Activated gamma-delta T cell treated with Interleukin-2 at 50 U/mL for 16 hours (primary cell): ENCODE measurements around the gene NFKB2.

ENCODE experiments used
- DNase-seq: peaks from one replicate; pipeline ENCODE4 v3.0.0-alpha.2; 2020

The NFKB2 gene

DNA sequence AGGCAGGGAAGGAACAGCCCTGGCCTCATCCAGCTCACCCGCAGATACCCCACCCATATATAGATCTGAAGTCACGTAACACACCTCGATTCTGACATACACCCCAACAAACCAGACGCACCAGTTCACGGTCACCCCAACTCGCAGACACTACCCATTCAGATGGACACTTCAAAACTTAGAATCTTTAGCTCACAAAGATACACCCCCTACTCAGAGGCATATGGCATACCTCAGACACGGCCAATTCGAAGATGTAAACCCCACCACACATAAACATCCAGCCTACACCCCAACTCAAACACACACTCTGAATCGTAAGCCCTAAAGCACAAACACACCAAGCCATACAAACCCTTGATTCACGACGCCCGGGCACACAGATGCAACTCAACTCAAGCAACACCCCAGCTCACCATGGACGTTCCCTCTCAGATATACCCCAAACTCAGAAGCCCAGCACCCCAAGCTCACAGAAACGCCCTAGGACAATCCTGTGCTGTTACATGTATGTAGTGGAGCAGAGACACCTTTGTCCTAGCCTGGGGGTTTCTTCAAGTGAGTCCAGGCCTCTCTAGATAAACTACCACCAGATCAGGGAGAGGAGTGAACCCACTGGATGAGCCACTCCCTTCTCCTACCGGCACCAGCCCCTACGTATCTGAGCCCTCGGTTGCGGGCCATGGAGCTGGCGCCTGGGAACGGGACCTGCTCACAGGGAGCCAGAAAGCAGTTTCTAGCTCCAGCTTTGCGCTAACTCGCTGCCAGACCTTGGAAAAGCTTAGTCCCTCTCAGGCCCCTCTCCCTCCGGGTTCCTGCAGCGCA, 14.3 kb downstream of the NFKB2 start:
- no peak for DNase-seq

DNA sequence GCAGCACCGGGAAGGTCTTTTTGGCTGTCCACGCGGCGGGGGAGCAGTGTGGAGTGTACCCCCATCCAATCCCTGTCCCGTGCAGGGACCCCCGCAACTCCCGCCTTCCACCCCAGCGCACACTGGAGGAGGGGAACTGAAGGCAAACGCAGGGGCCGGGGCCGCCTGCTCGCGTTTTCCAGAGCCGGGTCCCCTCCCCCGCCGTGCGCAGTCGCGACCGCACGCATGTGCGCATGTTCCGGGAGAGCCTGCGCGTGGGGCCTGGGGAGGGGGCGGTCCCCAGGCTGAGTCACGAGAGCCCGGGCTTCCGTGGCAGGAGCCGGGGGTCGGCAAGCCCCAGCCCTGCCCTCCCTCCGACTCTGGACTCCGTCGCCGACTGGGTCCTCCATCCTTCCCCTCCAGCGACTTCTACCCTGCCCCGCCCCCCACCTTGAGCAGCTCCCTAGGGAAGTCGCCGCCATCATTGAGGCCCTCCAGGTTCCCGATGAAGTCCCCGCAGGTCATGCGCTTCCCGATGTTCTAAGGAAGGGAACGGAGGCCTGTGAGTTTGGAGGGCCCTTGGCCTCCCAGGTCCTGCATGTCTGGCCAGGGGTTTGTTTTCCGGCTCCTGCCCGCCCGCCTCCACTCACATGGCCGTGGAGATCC, 15.0 kb downstream of the NFKB2 start:
- no peak for DNase-seq

DNA sequence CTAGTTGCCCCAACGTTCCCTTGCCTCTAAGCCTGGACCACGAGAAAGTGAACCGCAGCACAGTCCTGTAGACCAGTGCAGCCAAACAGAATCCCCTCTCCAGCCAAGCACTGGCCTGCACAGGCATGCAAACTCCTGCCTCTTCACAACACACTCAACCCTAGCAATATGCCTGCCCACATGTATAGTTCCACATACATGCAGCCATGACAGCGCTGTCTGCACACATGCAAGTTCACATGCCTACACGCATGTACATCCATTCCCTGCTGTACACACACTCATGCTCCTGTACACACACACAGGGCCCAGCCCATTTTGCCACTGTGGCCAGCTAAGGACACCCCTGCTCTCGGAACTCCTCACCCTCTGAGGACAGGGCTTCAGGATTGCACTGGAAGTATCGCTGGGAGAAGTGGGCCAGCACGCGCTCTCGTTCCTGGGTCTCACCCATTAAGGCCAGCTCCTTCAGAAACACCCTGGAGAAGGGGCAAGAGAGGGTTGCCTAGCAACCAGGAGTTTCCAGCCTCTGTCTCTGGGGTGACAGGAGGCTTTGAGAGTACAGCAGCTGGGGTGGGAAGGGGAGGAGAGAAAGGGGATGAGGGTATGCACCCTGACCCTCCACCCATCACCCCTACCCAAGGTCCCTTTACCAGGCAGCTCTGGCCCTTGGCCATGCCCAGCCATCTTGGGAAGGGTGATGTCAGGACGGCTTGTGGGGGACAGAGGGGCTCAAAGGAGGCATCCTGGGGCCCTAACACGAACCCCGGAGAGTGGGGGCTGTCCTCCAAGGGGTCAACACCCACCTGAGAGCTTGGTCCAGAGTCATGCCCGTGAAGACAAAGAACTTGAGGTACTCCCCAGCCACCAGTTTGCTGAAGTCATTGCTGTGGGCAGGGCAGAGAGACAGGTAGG, 16.1 kb downstream of the NFKB2 start:
- DNase-seq, result no peak

DNA sequence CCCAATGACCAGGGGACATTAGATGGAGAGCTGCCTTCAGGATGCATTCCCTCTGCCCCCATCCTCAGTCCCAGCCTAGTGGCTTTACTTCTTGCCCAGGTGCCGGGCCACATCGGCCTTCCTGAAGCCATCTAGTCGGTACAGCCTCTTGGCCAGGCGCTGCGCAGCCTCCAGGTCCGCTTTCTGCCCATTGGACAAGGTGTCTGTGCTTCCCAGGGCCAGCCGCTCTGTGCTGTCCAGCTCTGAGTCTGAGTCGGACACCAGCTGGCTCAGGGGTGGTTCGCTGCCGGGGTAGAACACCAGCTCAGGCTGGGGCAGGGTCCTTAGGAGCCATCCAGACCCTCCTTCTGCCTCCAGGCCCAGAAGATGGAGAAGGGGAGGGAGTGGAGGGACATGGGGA, 16.8 kb downstream of the NFKB2 start:
- no peak for DNase-seq

DNA sequence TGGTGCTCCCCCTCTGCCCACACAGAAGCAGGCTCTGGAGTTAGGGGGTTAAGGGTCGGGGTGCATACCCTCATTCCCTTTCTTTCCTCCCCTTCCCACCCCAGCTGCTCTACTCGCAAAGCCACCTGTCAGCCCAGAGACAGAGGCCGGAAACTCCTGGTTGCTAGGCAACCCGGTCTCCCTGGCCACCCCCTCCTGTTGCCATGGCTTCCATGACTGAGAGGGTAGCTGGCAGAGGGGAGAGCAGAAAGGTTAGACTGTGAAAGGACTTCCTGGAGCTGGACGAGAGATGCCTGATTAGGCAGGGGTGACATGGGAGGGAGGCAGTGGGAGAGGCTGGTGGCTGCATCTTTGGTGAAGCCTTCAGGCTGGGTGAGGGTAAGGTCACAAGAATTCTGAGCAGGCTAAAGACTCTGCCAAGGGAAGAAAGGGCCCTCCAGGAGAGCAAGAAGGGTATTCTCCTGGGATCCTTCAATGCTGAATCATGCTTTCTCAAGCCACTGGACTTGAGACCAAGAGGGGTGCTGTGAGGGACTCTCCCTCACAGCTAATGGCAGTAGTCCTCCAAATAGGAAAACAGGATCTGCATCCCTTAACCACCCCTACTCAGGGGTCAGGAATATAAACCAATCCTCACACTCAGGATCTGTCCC, 17.7 kb downstream of the NFKB2 start:
- no peak for DNase-seq

DNA sequence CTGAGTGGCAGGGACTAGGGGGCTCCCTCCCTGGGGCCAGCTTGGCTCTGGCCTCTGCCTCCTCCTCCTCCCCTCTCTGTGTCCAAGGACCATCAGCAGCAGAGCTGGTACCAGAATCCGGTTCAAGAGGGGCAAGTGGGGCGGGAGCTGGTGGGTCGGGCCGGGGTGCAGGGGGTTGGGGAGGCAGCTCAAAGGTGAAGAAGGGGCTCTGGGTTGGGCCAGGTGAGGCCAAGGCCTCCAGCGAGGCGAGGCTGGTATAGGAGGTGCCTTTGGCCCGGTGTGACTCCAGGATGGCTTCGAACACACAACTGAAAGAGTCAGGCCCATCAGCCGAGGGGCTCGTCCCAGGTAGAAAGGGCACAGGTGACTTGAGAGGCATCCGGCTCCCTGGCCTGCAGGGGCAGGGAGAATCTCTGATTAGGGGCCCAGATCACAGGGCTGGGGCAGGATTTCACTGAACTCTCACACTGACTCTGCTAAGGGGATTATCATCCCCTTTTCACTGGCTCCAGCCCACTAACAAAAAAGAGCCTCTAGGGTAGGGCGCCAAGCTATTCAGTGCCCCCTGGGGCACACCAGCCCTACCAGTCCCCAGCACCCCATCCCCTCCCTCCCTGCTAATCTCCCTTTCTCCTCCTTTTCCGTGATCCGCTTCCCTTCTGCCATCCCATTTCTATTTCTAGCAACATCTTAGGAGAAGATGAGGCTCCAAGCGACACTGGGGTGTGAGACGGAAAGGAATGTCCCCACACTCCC, 18.5 kb downstream of the NFKB2 start:
- DNase-seq, result no peak

DNA sequence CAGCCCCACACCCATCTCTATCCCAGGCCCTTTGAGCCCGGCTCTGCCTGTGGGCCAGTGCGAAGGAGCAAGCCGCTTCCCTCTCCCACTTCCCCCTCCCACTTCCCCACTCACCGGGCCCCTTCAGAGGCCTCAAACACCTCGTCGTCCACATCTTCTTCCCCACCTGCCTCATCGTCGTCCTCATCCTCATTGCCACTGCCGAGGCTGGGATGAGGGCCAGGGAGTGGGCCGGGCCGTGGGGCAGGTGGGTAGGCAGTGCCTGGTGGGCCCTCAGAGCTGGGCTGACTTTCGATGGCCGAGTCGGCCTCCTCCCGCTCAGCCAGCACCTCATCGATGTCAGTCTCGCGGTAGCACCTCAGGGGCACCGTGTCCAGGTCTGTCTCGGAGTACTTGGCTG, 19.2 kb downstream of the NFKB2 start:
- DNase-seq, result no peak

DNA sequence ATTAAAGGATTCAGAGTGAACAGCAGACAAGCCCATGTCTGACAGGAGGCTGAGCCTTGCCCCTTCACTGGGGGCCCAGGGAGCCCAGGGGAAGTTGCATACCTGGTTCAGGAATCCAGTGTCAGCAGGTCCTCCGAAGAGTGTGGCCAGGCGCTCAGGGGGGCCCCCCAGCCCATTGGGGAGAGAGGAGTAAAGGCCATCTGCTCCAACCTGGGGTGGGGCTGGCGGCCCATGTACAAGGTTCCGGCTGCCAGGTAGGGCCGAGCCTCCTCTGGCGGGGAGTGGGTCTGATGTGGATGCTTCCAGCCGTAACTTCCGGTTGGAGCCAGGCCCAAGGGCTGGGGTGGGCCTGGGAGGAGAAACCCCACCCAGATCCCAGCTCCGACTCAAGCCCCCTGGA, 20.8 kb downstream of the NFKB2 start:
- no peak for DNase-seq

DNA sequence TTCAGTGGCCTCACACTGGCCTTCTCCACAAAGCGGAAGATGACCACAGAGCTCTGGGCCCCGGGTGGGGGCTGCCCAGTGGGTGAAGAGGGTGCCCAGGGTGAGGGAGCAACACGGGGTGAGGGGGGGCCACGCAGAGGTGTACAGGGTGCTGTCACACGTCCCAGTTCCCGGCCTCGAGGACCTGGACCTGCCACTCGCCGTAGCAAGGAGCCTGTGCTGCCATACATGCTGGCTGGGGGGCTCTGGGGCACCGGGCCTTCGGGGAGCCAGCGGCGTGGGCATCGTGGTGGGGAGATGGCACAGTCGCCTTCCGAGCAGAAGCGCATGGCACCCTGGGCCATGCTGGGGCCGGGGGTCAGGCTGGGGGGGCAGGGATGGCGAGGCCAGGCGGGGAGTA, 21.2 kb downstream of the NFKB2 start:
- DNase-seq, result no peak

DNA sequence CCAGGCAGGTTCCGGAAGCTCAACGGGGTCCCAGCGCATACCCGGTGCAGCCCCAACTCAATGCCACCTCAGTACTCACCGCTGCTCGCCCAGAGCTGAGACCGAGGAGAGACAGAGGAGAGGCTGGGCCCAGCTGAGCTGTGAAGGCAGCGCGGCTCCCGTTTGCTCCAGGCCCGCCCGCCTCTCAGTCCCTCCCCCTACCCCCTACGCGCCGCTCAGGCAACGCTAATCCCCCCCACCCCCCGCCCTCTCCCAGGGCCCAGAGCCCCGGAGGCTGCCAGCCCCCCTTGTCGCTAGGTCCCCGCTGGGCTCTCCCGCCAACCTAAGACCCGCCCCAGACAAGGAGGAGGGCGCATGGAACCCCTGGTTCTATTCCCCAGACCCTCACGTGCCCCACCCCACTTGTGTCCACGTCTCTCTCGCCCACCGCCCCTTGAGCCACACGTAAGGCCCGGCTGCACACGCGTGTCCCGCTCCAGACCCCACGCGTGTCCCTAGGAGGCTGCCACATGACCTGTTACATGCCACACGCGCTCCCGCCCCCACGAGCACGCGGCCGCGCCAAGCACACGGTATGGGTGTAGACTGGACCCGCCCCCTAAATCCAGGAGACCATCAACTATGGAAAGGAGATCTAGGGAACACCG, 23.2 kb downstream of the NFKB2 start, which contains the start of gene PSD:
PSD (minus strand) TSS at position 164 of the 647 bp plus-strand sequence. CDS start 1,747 bp downstream, outside the sequence.
- DNase-seq, result no peak

DNA sequence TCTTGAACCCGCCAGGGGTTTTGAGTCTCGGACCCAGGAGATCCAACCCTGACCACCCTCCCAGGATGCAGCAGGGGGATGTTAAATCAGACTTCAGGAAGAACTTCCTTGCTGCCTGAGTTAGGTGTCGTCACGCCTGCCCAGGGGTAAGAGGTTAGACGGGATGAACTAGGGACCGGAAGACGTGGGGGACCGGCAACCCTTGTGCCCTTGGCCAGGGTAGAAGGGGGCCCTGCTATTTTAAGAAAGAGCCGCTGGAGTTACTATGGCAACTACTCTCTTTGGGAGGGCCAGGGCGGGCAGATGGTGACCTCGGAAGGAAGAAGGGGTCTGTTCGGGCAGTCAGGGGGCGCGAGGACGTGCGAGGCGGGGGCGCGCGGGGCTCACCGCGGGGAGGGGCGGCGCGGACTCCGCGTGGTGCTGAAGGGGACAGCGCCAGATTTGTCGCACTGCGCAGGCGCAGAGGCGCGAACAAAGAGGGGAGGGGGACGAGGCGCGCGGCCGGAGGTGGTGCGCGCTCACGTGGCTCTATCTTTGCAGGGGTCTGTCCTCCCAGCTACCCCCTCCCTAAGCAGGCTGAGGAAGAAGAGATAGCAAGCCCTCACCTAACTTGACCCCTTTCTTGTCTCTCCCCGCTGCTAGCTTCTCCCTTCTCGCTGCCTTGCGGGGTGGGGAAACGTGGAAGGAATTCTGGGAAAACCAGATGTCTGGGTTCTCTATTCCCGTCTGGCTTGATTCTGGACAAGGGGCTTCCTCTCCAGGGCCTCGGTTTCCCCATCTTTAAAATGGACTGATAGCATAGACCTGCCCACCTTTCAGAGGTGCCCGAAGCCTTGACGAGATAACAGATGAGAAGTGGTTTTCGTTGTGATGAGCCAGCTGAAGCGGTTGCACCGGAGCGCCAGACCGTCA, 24.0 kb downstream of the NFKB2 start:
- DNase-seq, result peak; percentile 57

DNA sequence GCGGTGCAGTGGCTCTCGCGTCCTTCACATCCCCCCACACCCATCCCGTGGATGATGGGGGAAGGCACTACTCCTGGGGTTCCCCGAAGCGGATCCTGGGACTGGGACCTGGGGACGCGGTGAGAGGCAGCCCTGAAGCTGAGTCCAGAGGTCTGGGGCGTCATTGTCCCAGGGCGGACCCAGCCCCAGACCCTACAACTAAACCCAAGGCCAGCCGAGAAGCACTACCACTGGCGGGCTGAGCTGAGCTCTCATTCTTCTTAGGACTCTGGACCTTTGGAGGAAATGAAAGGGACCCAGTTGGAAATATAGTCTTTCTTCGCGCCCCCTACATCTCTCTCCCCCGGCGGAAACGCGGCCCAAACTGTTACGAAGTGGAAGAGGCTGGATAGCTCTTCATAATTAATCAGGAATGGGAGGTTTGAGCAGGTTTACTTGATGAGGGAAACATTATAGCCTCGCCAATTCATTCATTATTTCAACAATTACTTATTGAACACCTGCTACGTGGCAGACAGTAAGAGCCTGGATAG, 24.7 kb downstream of the NFKB2 start:
- DNase-seq, result no peak

DNA sequence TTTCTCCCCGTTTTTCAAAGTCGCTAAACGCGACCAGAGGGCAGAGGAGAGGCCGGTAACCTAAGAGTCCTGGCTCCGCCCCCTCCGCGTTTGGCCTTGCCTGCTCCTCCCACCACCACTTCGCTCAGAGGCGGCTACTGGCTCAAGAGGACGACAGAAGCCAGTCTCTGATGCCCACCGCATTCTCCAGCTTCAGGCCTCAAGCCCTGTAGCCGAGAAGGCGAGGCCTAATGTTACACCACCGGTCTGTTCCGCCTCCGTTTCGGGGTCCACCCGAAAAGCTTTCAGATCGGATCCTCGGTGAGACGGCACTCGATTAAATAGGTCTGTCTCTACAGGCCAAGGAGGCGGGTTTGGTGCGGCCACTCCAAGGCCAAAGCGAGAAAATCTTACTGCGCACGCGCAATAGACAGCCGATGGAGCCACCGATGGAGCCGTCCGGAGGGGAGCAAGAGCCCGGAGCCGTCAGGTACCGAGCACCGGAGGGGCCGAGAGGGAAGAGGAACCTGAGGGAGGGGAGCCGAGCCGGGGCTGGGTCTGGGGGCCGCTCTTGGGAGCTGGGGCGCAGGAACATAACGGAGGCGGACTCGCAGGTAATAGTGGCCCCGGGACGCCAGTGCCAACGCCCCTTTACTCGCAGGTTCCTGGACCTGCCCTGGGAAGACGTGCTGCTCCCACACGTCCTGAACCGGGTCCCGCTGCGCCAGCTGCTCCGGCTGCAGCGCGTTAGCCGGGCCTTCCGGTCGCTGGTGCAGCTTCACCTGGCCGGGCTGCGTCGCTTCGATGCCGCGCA, 25.4 kb downstream of the NFKB2 start, which contains the start of gene FBXL15:
FBXL15 (plus strand) TSS at position 123 of the 793 bp plus-strand sequence; CDS start at position 417, 294 bp downstream.
- DNase-seq, result peak; percentile 95

DNA sequence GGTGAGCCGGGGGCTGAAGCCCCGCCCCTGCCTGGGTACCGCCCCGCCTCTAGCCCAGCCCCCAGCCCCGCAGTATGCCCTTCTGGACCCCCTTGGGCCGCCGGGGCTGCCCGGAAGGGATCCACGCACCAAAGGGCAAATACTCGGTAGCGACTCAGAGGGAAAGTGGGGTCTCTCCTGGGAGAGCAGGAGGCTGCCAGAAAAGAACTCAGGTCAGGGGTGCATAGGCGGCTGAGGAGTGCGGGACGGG, 25.9 kb downstream of the NFKB2 start:
- DNase-seq, result no peak

DNA sequence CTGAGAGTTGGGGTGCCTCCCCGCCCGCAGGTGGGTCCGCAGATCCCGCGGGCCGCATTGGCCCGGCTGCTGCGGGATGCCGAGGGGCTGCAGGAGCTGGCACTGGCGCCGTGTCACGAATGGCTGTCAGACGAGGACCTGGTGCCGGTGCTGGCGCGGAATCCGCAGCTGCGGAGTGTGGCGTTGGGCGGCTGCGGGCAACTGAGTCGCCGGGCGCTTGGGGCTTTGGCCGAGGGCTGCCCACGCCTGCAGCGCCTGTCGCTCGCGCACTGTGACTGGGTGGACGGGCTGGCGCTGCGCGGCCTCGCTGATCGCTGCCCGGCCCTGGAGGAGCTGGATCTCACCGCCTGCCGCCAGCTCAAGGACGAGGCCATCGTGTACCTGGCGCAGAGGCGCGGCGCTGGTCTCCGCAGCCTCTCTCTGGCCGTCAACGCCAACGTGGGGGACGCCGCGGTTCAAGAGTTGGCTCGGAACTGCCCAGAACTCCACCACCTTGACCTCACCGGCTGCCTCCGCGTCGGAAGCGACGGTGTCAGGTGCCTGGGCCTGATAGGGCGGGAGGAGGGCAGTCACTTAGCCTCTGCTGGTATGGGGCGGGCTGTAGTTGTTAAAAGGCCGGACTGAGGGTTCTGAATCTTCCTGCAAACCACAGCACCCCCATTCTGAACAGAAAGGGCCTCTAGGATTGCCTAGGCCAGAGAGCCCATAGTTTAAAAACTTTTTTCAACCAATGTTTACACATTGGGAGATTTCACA, 26.4 kb downstream of the NFKB2 start:
- DNase-seq, result no peak

DNA sequence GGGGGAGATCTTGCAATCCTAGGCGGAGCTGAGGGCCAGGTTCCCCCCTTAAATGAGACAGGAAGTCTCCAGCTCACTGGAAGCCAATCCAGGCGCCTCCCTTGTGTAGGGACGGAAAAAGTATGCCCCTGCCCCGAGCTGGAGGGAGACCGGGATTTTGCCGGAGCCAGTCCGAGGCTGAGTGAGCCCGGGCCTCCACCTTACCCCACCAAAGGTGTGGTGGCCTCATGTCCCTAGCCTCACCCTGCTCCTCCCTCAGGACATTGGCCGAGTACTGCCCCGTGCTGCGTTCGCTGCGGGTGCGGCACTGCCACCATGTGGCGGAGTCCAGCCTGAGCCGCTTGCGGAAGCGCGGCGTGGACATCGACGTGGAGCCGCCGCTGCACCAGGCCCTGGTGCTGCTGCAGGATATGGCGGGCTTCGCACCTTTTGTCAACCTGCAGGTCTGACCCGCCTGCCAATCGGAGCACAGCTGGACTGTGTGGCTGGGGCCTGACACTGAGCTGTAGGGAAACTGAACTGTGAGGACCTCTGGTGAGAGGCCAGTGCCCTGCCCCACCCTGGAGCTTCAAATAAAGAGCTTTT, 27.1 kb downstream of the NFKB2 start:
- peak; percentile 44 for DNase-seq

DNA sequence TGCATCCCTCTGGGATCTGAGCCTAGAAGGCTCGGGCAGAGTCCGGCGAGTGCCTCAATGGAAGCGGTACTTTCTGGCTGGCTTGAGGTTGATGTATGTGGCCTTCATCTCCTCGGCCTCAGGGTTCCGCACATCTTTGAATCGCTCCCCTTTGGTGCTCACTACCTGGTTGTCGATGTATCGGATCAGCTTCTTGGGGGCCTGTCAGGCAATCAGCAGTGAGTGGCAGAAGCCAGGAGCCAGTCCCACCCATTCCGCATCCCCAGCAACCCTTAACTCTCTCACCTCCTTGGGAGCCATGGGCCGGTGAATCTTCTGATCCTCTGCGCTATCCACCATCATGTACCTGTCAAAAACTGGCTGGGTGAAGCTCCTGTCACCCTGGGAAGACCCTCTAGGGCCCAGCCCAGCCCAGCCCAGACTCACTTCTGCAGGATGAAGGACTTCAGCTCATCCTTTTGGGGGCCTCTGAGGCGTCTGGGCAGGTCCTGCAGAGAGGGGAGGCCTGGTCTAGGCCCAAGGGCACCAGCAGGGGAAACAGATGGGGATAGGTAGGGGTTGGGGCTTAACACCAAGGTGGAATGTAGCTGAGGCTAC, 28.0 kb downstream of the NFKB2 start:
- DNase-seq, result no peak

DNA sequence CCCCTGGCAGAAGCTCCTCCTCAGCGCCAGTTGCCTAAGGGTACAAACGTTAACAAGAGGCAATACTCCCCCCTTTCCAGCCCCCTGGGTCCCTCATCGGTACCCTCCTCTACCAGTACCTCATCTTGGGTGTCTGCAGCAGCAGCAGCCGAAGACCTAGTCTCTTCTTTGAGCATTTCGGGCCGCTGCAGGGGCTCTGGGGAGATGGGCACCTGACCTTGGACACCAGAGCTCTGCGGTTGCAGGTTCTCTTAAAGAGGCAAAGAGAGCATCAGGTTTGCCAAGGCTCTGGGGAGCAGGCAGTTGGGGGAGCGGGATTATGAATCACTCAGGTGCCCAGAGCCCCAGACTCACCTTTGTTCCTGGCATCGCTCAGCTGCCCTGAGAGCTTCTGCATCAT, 28.6 kb downstream of the NFKB2 start:
- DNase-seq, result no peak
